ENCODE data around the gene RNF17. TPM values are rescaled to one million over a fixed set of nuclear protein-coding genes. Genes with fewer than 3 reads are reported as not detected.

Gene RNF17
- total and polyA plus RNA-seq, 2 of the 8 experiments (the other 6 are each of a cell fraction or from before 2014, with no cell fraction given), result not detected

DNA sequence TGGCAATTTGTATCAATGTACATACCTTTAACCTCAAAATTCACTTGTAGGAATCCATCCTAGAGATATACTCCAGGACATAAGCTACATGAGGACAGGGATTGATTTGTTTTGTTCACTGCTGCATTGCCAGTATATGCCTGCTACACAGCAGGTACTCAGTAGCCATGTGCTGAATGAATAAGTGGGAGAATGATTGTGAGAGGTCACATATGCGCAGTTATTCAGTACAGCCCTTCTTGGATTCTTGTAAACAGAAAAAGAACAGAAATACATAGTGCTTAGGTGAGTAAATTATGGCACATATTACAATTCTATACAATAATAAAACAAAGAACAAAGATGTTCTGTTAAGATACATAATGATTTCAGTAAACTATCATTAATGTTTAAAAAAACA is 133.3 kb downstream of the RNF17 start:
- Histone ChIP-seq H4K8ac (ENCODE audit: extremely low read depth, insufficient read depth, low read length) (no peak overlapping the region), H3K56ac (replicated peaks; ENCODE audit: insufficient read length, low read depth, low read length) (no peak overlapping the region), H2BK12ac (ENCODE audit: low read depth, low read length) (no peak overlapping the region), H2BK15ac (ENCODE audit: low read length) (no peak overlapping the region), H4K91ac (replicated peaks; ENCODE audit: insufficient read length, low read length) (no peak overlapping the region), H2BK20ac (ENCODE audit: low read length) (no peak overlapping the region), H3K9ac (replicated peaks in 1 of 4; ENCODE audit: extremely low read depth in 1 of 4, low read depth in 3 of 4, low read length in 3 of 4) (no peak overlapping the region), H3K9me3 (ENCODE audit: insufficient read depth in 2 of 2, low read depth in 1 of 2, low read length in 1 of 2) (no peaks in the 10 kb centered on the region), H3K18ac (ENCODE audit: extremely low read depth, low read length) (no peak overlapping the region), H3K36me3 (ENCODE audit: control insufficient read depth in 2 of 4, insufficient read depth in 4 of 4, low read length in 3 of 4) (peaks cover 0 to 31% (median 7%) of the 10 kb centered on the region in 4 experiments; a peak in 5 of 8 replicates), H3K27me3 (replicated peaks in 1 of 4; ENCODE audit: control insufficient read depth in 3 of 4, extremely low read depth in 1 of 4, insufficient read depth in 3 of 4, low read length in 3 of 4) (no peaks in the 10 kb centered on the region), H2BK5ac (ENCODE audit: low read depth, low read length) (no peak overlapping the region), H4K5ac (ENCODE audit: insufficient read length, low read depth, low read length) (no peak overlapping the region), H2AFZ (ENCODE audit: low read length) (no peak overlapping the region), H3K14ac (ENCODE audit: insufficient read length) (no peak overlapping the region), H3K4me3 (ENCODE audit: extremely low read depth in 1 of 4, insufficient read depth in 2 of 4, low read depth in 3 of 4, low read length in 4 of 4) (no peak overlapping the region), H3K4me1 (replicated peaks in 1 of 4; ENCODE audit: control insufficient read depth in 3 of 4, insufficient read depth in 4 of 4, low read length in 3 of 4) (no peaks in the 10 kb centered on the region), H2BK120ac (replicated peaks; ENCODE audit: low read depth, low read length) (no peak overlapping the region), H2AK5ac (ENCODE audit: low read depth, low read length) (no peak overlapping the region), H3K79me1 (ENCODE audit: low read depth, low read length) (no peaks in the 10 kb centered on the region), H3K23me2 (ENCODE audit: low read depth, low read length) (no peaks in the 10 kb centered on the region), H3K4ac (replicated peaks; ENCODE audit: insufficient read length, low read depth, low read length) (no peak overlapping the region), H3K4me2 (ENCODE audit: insufficient read depth in 1 of 2, low read depth in 2 of 2, low read length in 2 of 2) (no peak overlapping the region), H3K23ac (ENCODE audit: insufficient read length) (no peak overlapping the region), H3K27ac (ENCODE audit: low read depth, low read length) (no peak overlapping the region), H4K20me1 (replicated peaks in 1 of 2; ENCODE audit: control insufficient read depth in 1 of 2, insufficient read depth in 2 of 2, low read length in 2 of 2) (peaks cover under 1 to 10% of the 10 kb centered on the region in 2 experiments), H3K79me2 (ENCODE audit: control insufficient read depth in 1 of 2, insufficient read depth in 2 of 2, low read length in 2 of 2) (no peaks in the 10 kb centered on the region)
- POLR2A ChIA-PET (ENCODE audit: partially characterized antibody), result no interaction called here
- FAIRE-seq (no peak), DNase-seq (ENCODE audit: low read depth in 1 of 2, low spot score in 2 of 2) (no peak)
- CTCF ChIA-PET (ENCODE audit: partially characterized antibody), result no interaction called here
- 96% methylated on average over 1 of the region's 1 CpG; no CpG with 5 or more reads in 1 of the 2 experiments for whole genome bisulfite sequencing, 2 experiments (ENCODE audit: extremely low coverage in 1 of 2, insufficient coverage in 1 of 2, insufficient read length in 1 of 2, insufficient replicate concordance in 2 of 2, low coverage in 1 of 2, low lambda C conversion rate in 2 of 2, missing lambda C conversion rate in 1 of 2)
- TF ChIP-seq SIN3A (conservative IDR thresholded peaks at IDR 0.05 in 1 of 2, IDR thresholded peaks at IDR 0.05 in 1 of 2; ENCODE audit: low read depth in 1 of 2, low read length in 2 of 2) (no peak), SP2 (IDR thresholded peaks at IDR 0.05; ENCODE audit: low read length) (no peak), GABPA (IDR thresholded peaks at IDR 0.05; ENCODE audit: borderline replicate concordance, insufficient read depth, low read length) (no peak), ASH2L (IDR thresholded peaks at IDR 0.05; ENCODE audit: low read length) (no peak), CTBP2 (IDR thresholded peaks at IDR 0.05; ENCODE audit: borderline replicate concordance, insufficient read depth, insufficient read length, low read length) (no peak), RXRA (IDR thresholded peaks at IDR 0.05; ENCODE audit: insufficient read depth, low read depth, low read length) (no peak), POU5F1 (IDR thresholded peaks at IDR 0.05; ENCODE audit: low read depth, low read length) (no peak), SP1 (IDR thresholded peaks at IDR 0.05; ENCODE audit: low read depth, low read length) (no peak), BRCA1 (IDR thresholded peaks at IDR 0.05; ENCODE audit: low read depth, low read length) (no peak), CREB1 (IDR thresholded peaks at IDR 0.05) (no peak)
- TF ChIP-seq, protein P1, sequence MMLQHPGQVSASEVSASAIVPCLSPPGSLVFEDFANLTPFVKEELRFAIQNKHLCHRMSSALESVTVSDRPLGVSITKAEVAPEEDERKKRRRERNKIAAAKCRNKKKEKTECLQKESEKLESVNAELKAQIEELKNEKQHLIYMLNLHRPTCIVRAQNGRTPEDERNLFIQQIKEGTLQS (IDR thresholded peaks at IDR 0.05; ENCODE audit: insufficient read depth, low read depth, low read length), result no peak
- TF ChIP-seq, protein P2, sequence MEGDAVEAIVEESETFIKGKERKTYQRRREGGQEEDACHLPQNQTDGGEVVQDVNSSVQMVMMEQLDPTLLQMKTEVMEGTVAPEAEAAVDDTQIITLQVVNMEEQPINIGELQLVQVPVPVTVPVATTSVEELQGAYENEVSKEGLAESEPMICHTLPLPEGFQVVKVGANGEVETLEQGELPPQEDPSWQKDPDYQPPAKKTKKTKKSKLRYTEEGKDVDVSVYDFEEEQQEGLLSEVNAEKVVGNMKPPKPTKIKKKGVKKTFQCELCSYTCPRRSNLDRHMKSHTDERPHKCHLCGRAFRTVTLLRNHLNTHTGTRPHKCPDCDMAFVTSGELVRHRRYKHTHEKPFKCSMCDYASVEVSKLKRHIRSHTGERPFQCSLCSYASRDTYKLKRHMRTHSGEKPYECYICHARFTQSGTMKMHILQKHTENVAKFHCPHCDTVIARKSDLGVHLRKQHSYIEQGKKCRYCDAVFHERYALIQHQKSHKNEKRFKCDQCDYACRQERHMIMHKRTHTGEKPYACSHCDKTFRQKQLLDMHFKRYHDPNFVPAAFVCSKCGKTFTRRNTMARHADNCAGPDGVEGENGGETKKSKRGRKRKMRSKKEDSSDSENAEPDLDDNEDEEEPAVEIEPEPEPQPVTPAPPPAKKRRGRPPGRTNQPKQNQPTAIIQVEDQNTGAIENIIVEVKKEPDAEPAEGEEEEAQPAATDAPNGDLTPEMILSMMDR (IDR thresholded peaks at IDR 0.05; ENCODE audit: control extremely low read depth in 1 of 3, insufficient read depth in 1 of 3, low read depth in 1 of 3, low read length in 3 of 3), result no peak
